ENCODE measurements around the gene SKA3. TPM values are rescaled to one million over a fixed set of nuclear protein-coding genes. Genes with fewer than 3 reads are reported as not detected.

The SKA3 gene
- total RNA-seq, 1 experiment from 2014 or later = 109 TPM

DNA sequence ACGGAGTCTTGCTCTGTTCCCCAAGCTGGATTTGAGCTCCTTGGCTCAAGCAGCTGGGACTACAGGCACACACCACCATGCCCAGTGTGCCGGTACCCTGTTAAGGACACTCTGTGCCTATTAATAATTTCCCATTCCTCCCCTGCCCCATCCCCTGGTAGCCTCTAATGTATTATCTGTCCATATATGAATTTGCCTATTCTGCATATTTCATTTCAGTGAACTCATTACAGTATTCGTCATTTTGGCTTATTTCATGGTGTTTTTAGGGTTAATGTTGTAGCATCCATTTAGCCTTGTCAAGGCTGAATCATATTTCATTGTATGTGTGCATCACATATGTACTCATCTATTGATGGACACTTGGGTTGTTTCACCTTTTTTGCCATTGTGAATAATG, 33.6 kb downstream of the SKA3 start:
- ChIA-PET POLR2A (ENCODE audit: low non-redundant PET) (no interaction called here), CTCF (no interaction called here)
- H3K36me3 ChIP-seq (ENCODE audit: insufficient read depth, low read length, poor library complexity, severe bottlenecking) = peaks cover 50% of the 10 kb centered on the region
- BruUV-seq (replicated peaks) = no TSS peak
- no peak for DNase-seq (ENCODE audit: low spot score)
- no peaks in the 10 kb centered on the region for H3K9me3 ChIP-seq (ENCODE audit: low read depth, low read length, poor library complexity, severe bottlenecking)
- H3K4me1 ChIP-seq (ENCODE audit: insufficient read depth, low read length, poor library complexity, severe bottlenecking) = peaks cover 6% of the 10 kb centered on the region
- TF ChIP-seq EZH2 (IDR thresholded peaks at IDR 0.05; ENCODE audit: borderline replicate concordance, low read depth, low read length, poor library complexity, severe bottlenecking) = no peak
- TF ChIP-seq, protein P1, sequence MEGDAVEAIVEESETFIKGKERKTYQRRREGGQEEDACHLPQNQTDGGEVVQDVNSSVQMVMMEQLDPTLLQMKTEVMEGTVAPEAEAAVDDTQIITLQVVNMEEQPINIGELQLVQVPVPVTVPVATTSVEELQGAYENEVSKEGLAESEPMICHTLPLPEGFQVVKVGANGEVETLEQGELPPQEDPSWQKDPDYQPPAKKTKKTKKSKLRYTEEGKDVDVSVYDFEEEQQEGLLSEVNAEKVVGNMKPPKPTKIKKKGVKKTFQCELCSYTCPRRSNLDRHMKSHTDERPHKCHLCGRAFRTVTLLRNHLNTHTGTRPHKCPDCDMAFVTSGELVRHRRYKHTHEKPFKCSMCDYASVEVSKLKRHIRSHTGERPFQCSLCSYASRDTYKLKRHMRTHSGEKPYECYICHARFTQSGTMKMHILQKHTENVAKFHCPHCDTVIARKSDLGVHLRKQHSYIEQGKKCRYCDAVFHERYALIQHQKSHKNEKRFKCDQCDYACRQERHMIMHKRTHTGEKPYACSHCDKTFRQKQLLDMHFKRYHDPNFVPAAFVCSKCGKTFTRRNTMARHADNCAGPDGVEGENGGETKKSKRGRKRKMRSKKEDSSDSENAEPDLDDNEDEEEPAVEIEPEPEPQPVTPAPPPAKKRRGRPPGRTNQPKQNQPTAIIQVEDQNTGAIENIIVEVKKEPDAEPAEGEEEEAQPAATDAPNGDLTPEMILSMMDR (conservative IDR thresholded peaks at IDR 0.05; ENCODE audit: low read depth, low read length) = no peak
- H3K4me3 ChIP-seq (ENCODE audit: low read depth, low read length, poor library complexity, severe bottlenecking) = peak overlapping the region; percentile 16
- intact Hi-C loops (cut with micrococcal nuclease; ENCODE audit: unreplicated experiment) = no loop called here
- no peak overlapping the region for H3K27ac ChIP-seq (ENCODE audit: low read depth, low read length, poor library complexity, severe bottlenecking)
- H3K27me3 ChIP-seq (replicated peaks; ENCODE audit: insufficient read depth, low read depth, low read length, poor library complexity) = no peaks in the 10 kb centered on the region

DNA sequence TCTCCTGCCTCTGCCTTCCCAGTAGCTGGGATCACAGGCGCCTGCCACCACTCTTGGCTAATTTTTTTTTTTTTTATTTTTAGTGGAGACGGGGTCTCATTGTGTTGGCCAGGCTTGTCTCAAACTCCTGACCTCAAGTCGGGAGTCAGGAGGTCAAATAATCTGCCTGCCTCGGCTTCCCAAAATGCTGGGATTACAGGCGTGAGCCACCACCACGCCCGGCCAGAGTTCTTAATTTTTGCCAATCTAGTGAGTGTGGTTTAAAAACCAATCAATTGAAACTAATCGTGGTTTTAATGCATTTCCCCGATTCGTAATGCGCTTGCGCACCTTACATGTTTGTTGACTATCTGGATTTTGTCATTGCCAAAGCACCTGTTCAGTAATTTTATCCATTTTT, 37.0 kb downstream of the SKA3 start:
- peaks cover 20% of the 10 kb centered on the region for H3K36me3 ChIP-seq (ENCODE audit: insufficient read depth, low read length, poor library complexity, severe bottlenecking)
- H3K27ac ChIP-seq (ENCODE audit: low read depth, low read length, poor library complexity, severe bottlenecking) = peak overlapping the region; percentile 96
- DNase-seq (ENCODE audit: low spot score) = no peak
- no peaks in the 10 kb centered on the region for H3K9me3 ChIP-seq (ENCODE audit: low read depth, low read length, poor library complexity, severe bottlenecking)
- intact Hi-C loops (cut with micrococcal nuclease; ENCODE audit: unreplicated experiment) = loop anchor here (10.0 kb wide), 2 partner anchors 75 to 645 kb away; partner anchors contain the start of gene LATS2
- H3K4me1 ChIP-seq (ENCODE audit: insufficient read depth, low read length, poor library complexity, severe bottlenecking) = peaks cover 6% of the 10 kb centered on the region
- TF ChIP-seq, protein P1 (conservative IDR thresholded peaks at IDR 0.05; ENCODE audit: low read depth, low read length) = no peak
- no peak for TF ChIP-seq EZH2 (IDR thresholded peaks at IDR 0.05; ENCODE audit: borderline replicate concordance, low read depth, low read length, poor library complexity, severe bottlenecking)
- peak overlapping the region; percentile 90 for H3K4me3 ChIP-seq (ENCODE audit: low read depth, low read length, poor library complexity, severe bottlenecking)
- BruUV-seq (replicated peaks) = no TSS peak
- H3K27me3 ChIP-seq (replicated peaks; ENCODE audit: insufficient read depth, low read depth, low read length, poor library complexity) = no peaks in the 10 kb centered on the region
- ChIA-PET POLR2A (ENCODE audit: low non-redundant PET) (interaction anchor here (0.6 kb wide), 1 partner anchor 205 kb away, joined by 8 read pairs; no protein-coding TSS in a partner anchor), CTCF (interaction anchor here (0.6 to 0.7 kb wide), 2 partner anchors 41 to 416 kb away, joined by 4 to 6 read pairs; no protein-coding TSS in a partner anchor)

GRCh38 chr13:21138561-21138960, 37.8 kb downstream of the SKA3 start:
- H3K4me3 ChIP-seq (ENCODE audit: low read depth, low read length, poor library complexity, severe bottlenecking) = no peak overlapping the region
- intact Hi-C loops (cut with micrococcal nuclease; ENCODE audit: unreplicated experiment) = loop anchor here (10.0 kb wide), 2 partner anchors 74 to 644 kb away; partner anchors contain the start of gene LATS2
- no peak for TF ChIP-seq EZH2 (IDR thresholded peaks at IDR 0.05; ENCODE audit: borderline replicate concordance, low read depth, low read length, poor library complexity, severe bottlenecking)
- TF ChIP-seq, protein P1 (conservative IDR thresholded peaks at IDR 0.05; ENCODE audit: low read depth, low read length) = no peak

More at GRCh38 chr13:21138561-21138960, 37.8 kb downstream of the SKA3 start:
- H3K9me3 ChIP-seq (ENCODE audit: low read depth, low read length, poor library complexity, severe bottlenecking) = no peaks in the 10 kb centered on the region
- BruUV-seq (replicated peaks) = no TSS peak
- H3K4me1 ChIP-seq (ENCODE audit: insufficient read depth, low read length, poor library complexity, severe bottlenecking) = peaks cover 6% of the 10 kb centered on the region
- ChIA-PET POLR2A (ENCODE audit: low non-redundant PET) (interaction anchor here (0.6 kb wide), 1 partner anchor 351 kb away, joined by 4 read pairs; no protein-coding TSS in a partner anchor), CTCF (interaction anchor here (0.6 kb wide), 1 partner anchor 359 kb away, joined by 3 read pairs; no protein-coding TSS in a partner anchor)
- peaks cover 13% of the 10 kb centered on the region for H3K36me3 ChIP-seq (ENCODE audit: insufficient read depth, low read length, poor library complexity, severe bottlenecking)
- no peaks in the 10 kb centered on the region for H3K27me3 ChIP-seq (replicated peaks; ENCODE audit: insufficient read depth, low read depth, low read length, poor library complexity)
- no peak for DNase-seq (ENCODE audit: low spot score)
- no peak overlapping the region for H3K27ac ChIP-seq (ENCODE audit: low read depth, low read length, poor library complexity, severe bottlenecking)
